Brain microvascular endothelial cell (primary cell): ENCODE measurements around the gene KAZN.

Experiments
- DNase-seq: peaks from one replicate; pipeline ENCODE4 v3.0.0-alpha.2; 2020
- H3K27ac ChIP-seq: fragments of 250-450 bp; sonication (Bioruptor Pico); 2 replicates; pipeline ENCODE4 v1.5.1; 2020; ENCODE audit warnings: mild to moderate bottlenecking, moderate library complexity
- H3K27me3 ChIP-seq: fragments of 250-450 bp; sonication (Bioruptor Pico); replicated peaks from 2 replicates; pipeline ENCODE4 v1.5.1; 2020; ENCODE audit warnings: mild to moderate bottlenecking
- H3K36me3 ChIP-seq: fragments of 250-450 bp; sonication (Bioruptor Pico); replicated peaks from 2 replicates; pipeline ENCODE4 v1.5.1; 2020; ENCODE audit warnings: mild to moderate bottlenecking
- H3K4me3 ChIP-seq: 2 replicates; pipeline ENCODE4 v1.5.1; 2011; ENCODE audit warnings: low read depth, mild to moderate bottlenecking, control low read depth, low read length, moderate library complexity
- CTCF ChIP-seq: IDR thresholded peaks from 2 replicates; pipeline ENCODE4 v1.5.1; 2011; ENCODE audit warnings: low read depth, mild to moderate bottlenecking, moderate library complexity, low read length, control low read depth, inconsistent platforms; ENCODE audit errors: missing control alignments
- in situ Hi-C: cut with HindIII; loops from 2 replicates; pipeline ENCODE4 v1.10.0; 2017; ENCODE audit warnings: low sequenced_read_pairs, low pct_ligation_motif_present

Gene KAZN

GRCh38 chr1:14795589-14795988, 197.1 kb downstream of the KAZN start:
- no peaks in the 10 kb centered on the region for H3K36me3 ChIP-seq
- no peaks in the 10 kb centered on the region for H3K27me3 ChIP-seq
- no peak overlapping the region for H3K4me3 ChIP-seq
- in situ Hi-C loops = no loop called here
- DNase-seq = no peak
- no peak overlapping the region for H3K27ac ChIP-seq
- TF ChIP-seq CTCF = no peak

- in situ Hi-C loops = no loop called here
- TF ChIP-seq CTCF = no peak
- Histone ChIP-seq H3K27me3 (no peaks in the 10 kb centered on the region), H3K36me3 (no peaks in the 10 kb centered on the region), H3K27ac (no peak overlapping the region), H3K4me3 (no peak overlapping the region)
- no peak for DNase-seq
These were observed 201.5 kb downstream of the KAZN start for GRCh38 chr1:14800014-14800413.

GRCh38 chr1:14800500-14801076, 202.1 kb downstream of the KAZN start:
- no peaks in the 10 kb centered on the region for H3K27me3 ChIP-seq
- no peak for DNase-seq
- H3K4me3 ChIP-seq = no peak overlapping the region
- no peak for TF ChIP-seq CTCF
- H3K27ac ChIP-seq = no peak overlapping the region
- in situ Hi-C loops = no loop called here
- no peaks in the 10 kb centered on the region for H3K36me3 ChIP-seq

GRCh38 chr1:14803002-14803789, 204.7 kb downstream of the KAZN start:
- no peak overlapping the region for H3K27ac ChIP-seq
- H3K27me3 ChIP-seq = no peaks in the 10 kb centered on the region
- H3K4me3 ChIP-seq = no peak overlapping the region
- no peak for TF ChIP-seq CTCF
- in situ Hi-C loops = no loop called here
- H3K36me3 ChIP-seq = no peaks in the 10 kb centered on the region
- no peak for DNase-seq

GRCh38 chr1:14804626-14805025, 206.1 kb downstream of the KAZN start:
- Histone ChIP-seq H3K27ac (no peak overlapping the region), H3K27me3 (no peaks in the 10 kb centered on the region), H3K36me3 (no peaks in the 10 kb centered on the region), H3K4me3 (no peak overlapping the region)
- in situ Hi-C loops = no loop called here
- peak; percentile 2 for TF ChIP-seq CTCF
- DNase-seq = no peak
